Mesendoderm (in vitro differentiated cells): ENCODE data around the gene ADGRF1.
A peak's percentile ranks its signal among the peaks of the same experiment; 100 is the strongest.

ENCODE experiments used
- DNase-seq: peaks from one replicate; pipeline ENCODE4 v3.0.0; 2013
- H2AK5ac ChIP-seq: 2 replicates; pipeline ENCODE4 v1.6.1; 2013; ENCODE audit warnings: low read length, inconsistent platforms
- H2BK120ac ChIP-seq: 2 replicates; pipeline ENCODE4 v1.6.1; 2013; ENCODE audit warnings: low read depth, mild to moderate bottlenecking, low read length, moderate library complexity, mixed read lengths
- H2BK15ac ChIP-seq: replicated peaks from 2 replicates; pipeline ENCODE4 v1.6.1; 2013; ENCODE audit warnings: low read depth, mild to moderate bottlenecking, moderate library complexity
- H2BK5ac ChIP-seq: 2 replicates; pipeline ENCODE4 v1.6.1; 2013; ENCODE audit warnings: low read length, inconsistent platforms
- H3K18ac ChIP-seq: 2 replicates; pipeline ENCODE4 v1.6.1; 2013; ENCODE audit warnings: mild to moderate bottlenecking, low read length, mixed read lengths
- H3K23ac ChIP-seq: one replicate; pipeline ENCODE4 v1.6.1; 2013; ENCODE audit warnings: low read length
- H3K27ac ChIP-seq: 2 replicates; pipeline ENCODE4 v1.5.1; 2013; ENCODE audit warnings: low read depth, mild to moderate bottlenecking, inconsistent platforms, low read length, moderate library complexity
- H3K27me3 ChIP-seq: 2 replicates; pipeline ENCODE4 v1.6.1; 2013; ENCODE audit warnings: low read length, control low read depth, mild to moderate bottlenecking, inconsistent platforms; ENCODE audit not compliant: insufficient read depth, poor library complexity
- H3K36me3 ChIP-seq: 2 replicates; pipeline ENCODE4 v1.6.1; 2013; ENCODE audit warnings: low read length, inconsistent platforms; ENCODE audit not compliant: control insufficient read depth, insufficient read depth
- H3K4ac ChIP-seq: one replicate; pipeline ENCODE4 v1.6.1; 2013; ENCODE audit warnings: low read depth, mild to moderate bottlenecking, low read length, moderate library complexity
- H3K4me1 ChIP-seq: 2 replicates; pipeline ENCODE4 v1.6.1; 2013; ENCODE audit warnings: low read depth, low read length, inconsistent platforms; ENCODE audit not compliant: control insufficient read depth
- H3K4me2 ChIP-seq: 2 replicates; pipeline ENCODE4 v1.6.1; 2013; ENCODE audit warnings: low read length
- H3K4me3 ChIP-seq: 2 replicates; pipeline ENCODE4 v1.5.1; 2013; ENCODE audit warnings: mild to moderate bottlenecking, low read length
- H3K56ac ChIP-seq: one replicate; pipeline ENCODE4 v1.6.1; 2013; ENCODE audit warnings: low read length
- H3K79me1 ChIP-seq: 2 replicates; pipeline ENCODE4 v1.6.1; 2013; ENCODE audit warnings: low read length, inconsistent platforms
- H3K79me2 ChIP-seq: 2 replicates; pipeline ENCODE4 v1.6.1; 2013; ENCODE audit warnings: mild to moderate bottlenecking, low read length; ENCODE audit not compliant: control insufficient read depth, insufficient read depth
- H3K9ac ChIP-seq: 2 replicates; pipeline ENCODE4 v1.6.1; 2013; ENCODE audit warnings: low read length, inconsistent platforms
- H4K5ac ChIP-seq: one replicate; pipeline ENCODE4 v1.6.1; 2013; ENCODE audit warnings: low read length
- H4K8ac ChIP-seq: one replicate; pipeline ENCODE4 v1.6.1; 2013; ENCODE audit warnings: low read depth, mild to moderate bottlenecking, control low read depth, low read length, moderate library complexity
- WGBS: extraction: QIAGEN DNeasy Blood & Tissue Kit; methylation state at CpG from one replicate; pipeline ENCODE4 v1.1.7; 2013; ENCODE audit warnings: low lambda C conversion rate, missing lambda C conversion rate; ENCODE audit not compliant: insufficient coverage; ENCODE audit errors: extremely low coverage; 5-methylcytosine and 5-hydroxymethylcytosine counted together

ADGRF1 gene

DNA sequence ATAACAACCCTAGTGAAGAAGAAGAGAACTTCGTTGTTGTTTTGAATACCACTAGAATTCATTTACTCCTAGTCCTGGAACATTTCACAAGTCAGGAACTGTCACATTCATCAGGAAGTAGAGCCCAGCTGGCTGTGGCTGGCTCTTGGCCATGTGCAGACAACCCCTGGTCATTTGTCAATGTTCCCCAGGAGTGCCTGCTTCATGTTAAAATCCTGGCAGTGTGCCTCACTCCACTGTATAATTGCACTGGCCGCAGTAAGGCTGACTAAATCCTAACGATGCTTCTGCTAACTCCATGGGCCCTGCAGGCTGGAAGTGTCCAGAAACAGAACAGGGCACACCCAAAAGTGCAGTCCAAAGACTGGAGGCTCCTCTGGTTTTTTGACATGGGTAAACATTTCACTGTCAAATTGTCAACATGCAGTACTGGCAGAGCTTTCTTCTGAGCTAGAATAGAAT is 41.5 kb upstream of the ADGRF1 start:
- H3K27me3 ChIP-seq: no peaks in the 10 kb centered on the region
- H2AK5ac ChIP-seq: no peak overlapping the region
- no peak overlapping the region for H3K4me2 ChIP-seq
- no peaks in the 10 kb centered on the region for H3K79me2 ChIP-seq
- no peak overlapping the region for H3K4ac ChIP-seq
- no peak overlapping the region for H4K8ac ChIP-seq
- H3K79me1 ChIP-seq: no peaks in the 10 kb centered on the region
- H2BK120ac ChIP-seq: no peak overlapping the region
- H3K9ac ChIP-seq: no peak overlapping the region
- H3K18ac ChIP-seq: no peak overlapping the region
- H3K56ac ChIP-seq: no peak overlapping the region
- no peak overlapping the region for H2BK15ac ChIP-seq
- no peak overlapping the region for H4K5ac ChIP-seq
- no peak overlapping the region for H3K4me3 ChIP-seq
- no peaks in the 10 kb centered on the region for H3K36me3 ChIP-seq
- no peak overlapping the region for H3K27ac ChIP-seq
- no peak overlapping the region for H3K23ac ChIP-seq
- H3K4me1 ChIP-seq: peaks cover 2% of the 10 kb centered on the region
- DNase-seq: no peak
- no peak overlapping the region for H2BK5ac ChIP-seq
- no CpG with 5 or more reads among the region's 3 CpGs for WGBS

- no peak overlapping the region for H4K8ac ChIP-seq
- H3K79me1 ChIP-seq: no peaks in the 10 kb centered on the region
- H2BK15ac ChIP-seq: no peak overlapping the region
- H3K4me2 ChIP-seq: no peak overlapping the region
- no peaks in the 10 kb centered on the region for H3K79me2 ChIP-seq
- no CpG with 5 or more reads among the region's 5 CpGs for whole genome bisulfite sequencing
- no peak overlapping the region for H2AK5ac ChIP-seq
- H3K27me3 ChIP-seq: no peaks in the 10 kb centered on the region
- no peak overlapping the region for H3K27ac ChIP-seq
- H4K5ac ChIP-seq: no peak overlapping the region
- no peaks in the 10 kb centered on the region for H3K36me3 ChIP-seq
- no peak overlapping the region for H3K23ac ChIP-seq
- no peak for DNase-seq
- no peak overlapping the region for H3K18ac ChIP-seq
- peaks cover 2% of the 10 kb centered on the region for H3K4me1 ChIP-seq
- no peak overlapping the region for H2BK5ac ChIP-seq
- no peak overlapping the region for H3K4ac ChIP-seq
- no peak overlapping the region for H3K4me3 ChIP-seq
- no peak overlapping the region for H2BK120ac ChIP-seq
- H3K9ac ChIP-seq: no peak overlapping the region
- H3K56ac ChIP-seq: no peak overlapping the region
Observed at GRCh38 chr6:47080083-47080596, 38.0 kb upstream of the ADGRF1 start.

- Histone ChIP-seq H3K4ac (no peak overlapping the region), H3K23ac (no peak overlapping the region), H3K18ac (no peak overlapping the region), H2AK5ac (no peak overlapping the region), H3K79me1 (no peaks in the 10 kb centered on the region), H3K79me2 (no peaks in the 10 kb centered on the region), H3K4me2 (no peak overlapping the region), H3K4me1 (peaks cover under 1% of the 10 kb centered on the region), H2BK120ac (no peak overlapping the region), H2BK15ac (no peak overlapping the region), H2BK5ac (no peak overlapping the region), H3K27me3 (no peaks in the 10 kb centered on the region), H3K27ac (no peak overlapping the region), H4K5ac (no peak overlapping the region), H3K9ac (no peak overlapping the region), H3K36me3 (no peaks in the 10 kb centered on the region), H3K56ac (no peak overlapping the region), H3K4me3 (no peak overlapping the region), H4K8ac (no peak overlapping the region)
- WGBS: no CpG with 5 or more reads among the region's 7 CpGs
- DNase-seq: peak; percentile 67
Observed at GRCh38 chr6:47079638-47080037, 37.5 kb upstream of the ADGRF1 start.

DNA sequence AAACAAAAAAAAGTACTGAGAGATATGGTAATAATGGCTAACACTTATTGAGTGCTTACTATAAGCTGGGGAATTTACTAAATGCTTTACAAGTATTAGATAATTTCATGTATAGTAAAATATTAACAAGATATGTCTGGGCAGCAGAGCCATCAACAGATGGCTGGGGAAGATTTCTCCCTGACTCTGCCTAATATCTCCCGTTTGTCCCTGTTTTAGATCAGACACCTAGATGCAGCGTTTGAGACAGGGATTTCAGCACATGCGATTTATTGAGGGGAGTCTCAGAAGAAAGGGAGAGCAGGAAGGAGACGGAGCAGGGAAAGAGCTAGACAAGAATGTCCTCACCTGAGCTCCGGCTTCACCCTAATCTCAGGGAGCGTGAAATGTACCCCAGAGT is 36.9 kb upstream of the ADGRF1 start:
- no peak for DNase-seq
- no peaks in the 10 kb centered on the region for H3K4me1 ChIP-seq
- H2AK5ac ChIP-seq: no peak overlapping the region
- no peak overlapping the region for H3K27ac ChIP-seq
- H3K4ac ChIP-seq: no peak overlapping the region
- H2BK15ac ChIP-seq: no peak overlapping the region
- H3K18ac ChIP-seq: no peak overlapping the region
- no CpG with 5 or more reads among the region's 6 CpGs for WGBS
- H4K8ac ChIP-seq: no peak overlapping the region
- H3K4me2 ChIP-seq: no peak overlapping the region
- H4K5ac ChIP-seq: no peak overlapping the region
- no peak overlapping the region for H2BK120ac ChIP-seq
- no peak overlapping the region for H3K56ac ChIP-seq
- H3K23ac ChIP-seq: no peak overlapping the region
- H3K9ac ChIP-seq: no peak overlapping the region
- no peaks in the 10 kb centered on the region for H3K79me1 ChIP-seq
- H3K36me3 ChIP-seq: no peaks in the 10 kb centered on the region
- no peak overlapping the region for H2BK5ac ChIP-seq
- no peaks in the 10 kb centered on the region for H3K79me2 ChIP-seq
- H3K27me3 ChIP-seq: no peaks in the 10 kb centered on the region
- no peak overlapping the region for H3K4me3 ChIP-seq

DNA sequence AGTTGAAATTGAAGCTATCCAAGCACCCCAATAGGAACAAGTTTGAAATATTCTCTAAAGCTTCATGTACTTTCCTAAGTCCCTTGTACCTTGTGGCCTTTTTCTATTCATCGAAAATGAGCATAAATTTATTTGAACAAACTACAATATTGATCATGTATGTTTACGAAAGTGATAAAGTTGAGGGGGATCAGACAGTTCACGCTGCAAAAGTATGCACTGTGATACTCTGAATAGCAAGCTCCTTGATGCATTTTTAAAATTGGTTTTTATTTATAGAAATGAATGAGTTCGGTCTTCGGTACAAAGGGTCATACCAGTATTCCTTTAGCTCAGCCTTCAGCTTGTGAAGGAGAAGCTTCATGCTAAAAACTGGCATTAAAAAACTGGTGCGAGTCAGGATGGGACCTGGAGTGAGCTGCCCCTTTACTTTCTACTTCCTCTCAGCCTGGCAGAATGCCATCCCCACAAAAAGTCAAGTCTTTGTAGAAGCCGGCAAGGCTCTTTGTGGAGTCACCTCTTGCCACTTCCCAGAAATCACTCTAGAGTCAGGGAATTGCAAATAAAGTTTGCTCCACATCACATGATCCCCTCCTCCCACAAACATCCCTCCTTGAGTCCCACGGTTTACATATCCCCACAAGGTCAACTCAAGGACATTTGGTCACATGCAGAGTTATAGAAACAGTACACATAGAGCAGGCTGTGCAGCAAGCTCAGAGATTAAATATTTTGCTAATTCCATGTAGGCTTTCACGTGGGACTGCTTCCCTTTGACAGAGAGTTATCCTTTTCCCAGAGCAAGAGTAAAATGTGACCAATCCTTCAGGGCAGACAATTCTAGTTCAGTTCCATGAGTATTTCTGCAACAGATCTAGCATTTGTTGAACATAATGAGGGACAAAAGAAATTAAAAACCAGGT is 34.6 kb upstream of the ADGRF1 start:
- Histone ChIP-seq H3K4ac (no peak overlapping the region), H3K4me3 (no peak overlapping the region), H2BK120ac (no peak overlapping the region), H3K27me3 (no peaks in the 10 kb centered on the region), H4K8ac (no peak overlapping the region), H2AK5ac (no peak overlapping the region), H3K23ac (no peak overlapping the region), H2BK5ac (no peak overlapping the region), H3K79me2 (no peaks in the 10 kb centered on the region), H4K5ac (no peak overlapping the region), H3K9ac (no peak overlapping the region), H3K36me3 (no peaks in the 10 kb centered on the region), H3K18ac (no peak overlapping the region), H3K56ac (no peak overlapping the region), H2BK15ac (no peak overlapping the region), H3K4me2 (no peak overlapping the region), H3K79me1 (no peaks in the 10 kb centered on the region), H3K27ac (no peak overlapping the region), H3K4me1 (no peaks in the 10 kb centered on the region)
- DNase-seq: no peak
- WGBS: no CpG with 5 or more reads among the region's 9 CpGs
